Left ventricle myocardium inferior (tissue), 1 donor: ENCODE measurements around the gene RIPK4. TPM values are rescaled to one million over a fixed set of nuclear protein-coding genes. Genes with fewer than 3 reads are reported as not detected.

Source experiments
- DNase-seq: peaks from one replicate; pipeline ENCODE4 v3.0.0-alpha.2; 2020
- H3K27ac ChIP-seq: fragments of 200-600 bp; replicated peaks from 2 replicates; pipeline ENCODE4 v1.8.0; 2021
- H3K27me3 ChIP-seq: fragments of 200-600 bp; 2 replicates; pipeline ENCODE4 v1.8.0; 2021; ENCODE audit warnings: low read depth
- H3K36me3 ChIP-seq: fragments of 200-600 bp; 2 replicates; pipeline ENCODE4 v1.8.0; 2021
- H3K4me1 ChIP-seq: fragments of 200-600 bp; 2 replicates; pipeline ENCODE4 v1.8.0; 2021
- H3K4me3 ChIP-seq: fragments of 200-600 bp; 2 replicates; pipeline ENCODE4 v1.8.0; 2021; ENCODE audit warnings: mild to moderate bottlenecking, moderate library complexity
- H3K9me3 ChIP-seq: fragments of 200-600 bp; replicated peaks from 2 replicates; pipeline ENCODE4 v1.8.0; 2021
- intact Hi-C: fragments of 100-400 bp; cut with micrococcal nuclease; formaldehyde crosslinking; loops from one replicate; pipeline ENCODE4 v1.11.0; 2022
- total RNA-seq: library from RNA; stranded (reverse); fragmentation: NEBNext Ultra II Directional; extraction: Animal tissue kit (Norgen Biotek cat#: 25700); gene quantifications from one replicate; pipeline ENCODE4 v1.2.1, GENCODE V29; 2021
- TF ChIP-seq, protein P1 (sequence below): fragments of 200-600 bp; IDR thresholded peaks from 2 replicates; pipeline ENCODE4 v1.8.0; 2021; ENCODE audit warnings: antibody characterized with exemption, mild to moderate bottlenecking, borderline replicate concordance
- donor health status: DM: no; HTN: yes; CAD: no; lungs with severe emphysema.

The RIPK4 gene
- total RNA-seq, 1 donor from 2014 or later = 0.11 TPM

DNA sequence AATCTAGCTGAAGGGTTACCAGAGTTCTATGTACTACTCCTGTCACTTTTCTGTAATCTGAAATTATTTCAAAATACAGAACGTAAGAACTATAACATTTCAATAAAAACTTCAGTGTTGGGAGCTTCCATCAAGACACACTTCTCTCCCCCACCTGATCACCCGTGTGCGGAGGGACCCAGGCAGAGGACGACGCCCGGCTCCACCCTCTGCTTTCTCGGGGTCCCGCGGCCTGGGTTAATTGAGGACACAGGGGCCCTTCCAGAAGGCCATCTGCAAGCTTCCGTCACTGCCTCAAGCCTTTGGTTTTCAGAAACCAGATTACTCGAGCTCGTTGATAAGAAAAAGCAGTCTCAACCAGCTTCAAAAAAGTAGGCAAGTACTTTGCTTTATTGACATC, 27.8 kb downstream of the RIPK4 start:
- DNase-seq = no peak
- Histone ChIP-seq H3K27me3 (peaks cover 60% of the 10 kb centered on the region), H3K27ac (no peak overlapping the region), H3K4me1 (no peaks in the 10 kb centered on the region), H3K9me3 (peaks cover 20% of the 10 kb centered on the region), H3K36me3 (no peaks in the 10 kb centered on the region), H3K4me3 (no peak overlapping the region)
- TF ChIP-seq, protein P1, sequence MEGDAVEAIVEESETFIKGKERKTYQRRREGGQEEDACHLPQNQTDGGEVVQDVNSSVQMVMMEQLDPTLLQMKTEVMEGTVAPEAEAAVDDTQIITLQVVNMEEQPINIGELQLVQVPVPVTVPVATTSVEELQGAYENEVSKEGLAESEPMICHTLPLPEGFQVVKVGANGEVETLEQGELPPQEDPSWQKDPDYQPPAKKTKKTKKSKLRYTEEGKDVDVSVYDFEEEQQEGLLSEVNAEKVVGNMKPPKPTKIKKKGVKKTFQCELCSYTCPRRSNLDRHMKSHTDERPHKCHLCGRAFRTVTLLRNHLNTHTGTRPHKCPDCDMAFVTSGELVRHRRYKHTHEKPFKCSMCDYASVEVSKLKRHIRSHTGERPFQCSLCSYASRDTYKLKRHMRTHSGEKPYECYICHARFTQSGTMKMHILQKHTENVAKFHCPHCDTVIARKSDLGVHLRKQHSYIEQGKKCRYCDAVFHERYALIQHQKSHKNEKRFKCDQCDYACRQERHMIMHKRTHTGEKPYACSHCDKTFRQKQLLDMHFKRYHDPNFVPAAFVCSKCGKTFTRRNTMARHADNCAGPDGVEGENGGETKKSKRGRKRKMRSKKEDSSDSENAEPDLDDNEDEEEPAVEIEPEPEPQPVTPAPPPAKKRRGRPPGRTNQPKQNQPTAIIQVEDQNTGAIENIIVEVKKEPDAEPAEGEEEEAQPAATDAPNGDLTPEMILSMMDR = no peak
- intact Hi-C loops = no loop called here

DNA sequence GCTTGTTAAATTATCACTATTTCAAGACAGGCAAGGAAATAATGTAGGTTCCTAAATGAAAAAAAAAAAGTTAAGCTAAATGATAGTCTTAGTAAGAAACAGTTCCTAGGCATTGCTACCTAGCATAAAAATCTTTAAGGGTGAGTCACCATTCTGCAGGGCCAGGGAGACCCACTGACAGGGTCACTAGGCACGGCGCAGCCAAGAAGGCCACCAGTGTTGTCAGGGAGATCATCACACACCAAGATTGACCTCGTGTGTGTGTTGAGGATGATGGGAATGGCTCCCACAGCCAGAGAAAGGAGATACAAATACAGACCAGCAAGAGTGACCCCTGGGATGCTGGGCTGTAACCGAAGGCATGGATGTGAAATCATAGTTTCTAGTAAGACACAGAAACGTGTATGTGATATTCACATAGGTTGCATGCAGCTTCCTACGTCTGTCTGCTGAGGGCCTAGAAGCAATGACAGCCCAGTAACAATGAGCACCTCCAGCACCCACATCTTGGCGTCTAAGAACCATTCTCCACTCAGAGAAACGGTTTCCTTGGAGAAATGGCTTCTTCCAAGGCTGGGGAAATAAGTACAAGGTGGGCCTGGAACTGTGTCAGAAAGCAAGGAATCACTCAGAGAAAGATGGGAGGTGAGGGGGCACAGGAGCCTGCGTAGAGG, 29.1 kb downstream of the RIPK4 start:
- no peak for DNase-seq
- TF ChIP-seq, protein P1 = no peak
- Histone ChIP-seq H3K4me3 (no peak overlapping the region), H3K9me3 (peaks cover 27% of the 10 kb centered on the region), H3K27me3 (peaks cover 58% of the 10 kb centered on the region), H3K27ac (no peak overlapping the region), H3K4me1 (no peaks in the 10 kb centered on the region), H3K36me3 (no peaks in the 10 kb centered on the region)
- intact Hi-C loops = no loop called here

DNA sequence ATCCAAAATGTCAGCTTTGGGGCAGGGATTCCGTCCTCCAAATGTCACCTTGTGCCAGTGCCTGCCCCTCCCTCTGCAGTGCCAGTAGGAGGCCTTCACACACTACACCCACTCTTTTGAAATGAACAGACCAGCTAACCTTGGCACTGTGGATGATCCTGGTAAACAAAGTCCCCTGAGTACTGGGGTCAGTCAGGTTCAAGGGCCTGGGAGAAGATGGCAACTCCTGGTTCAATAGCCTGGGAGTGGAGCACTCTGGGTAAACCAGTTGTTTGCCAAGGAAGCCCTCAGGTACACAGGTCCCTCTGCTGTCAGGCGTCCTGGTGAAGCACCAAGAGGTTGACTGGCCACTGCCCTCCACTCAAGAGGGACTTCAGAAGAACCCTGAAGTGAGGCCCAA, 30.4 kb downstream of the RIPK4 start:
- no peak for DNase-seq
- TF ChIP-seq, protein P1 = no peak
- Histone ChIP-seq H3K27ac (no peak overlapping the region), H3K4me1 (no peaks in the 10 kb centered on the region), H3K4me3 (no peak overlapping the region), H3K9me3 (peaks cover 41% of the 10 kb centered on the region), H3K27me3 (peaks cover 46% of the 10 kb centered on the region), H3K36me3 (no peaks in the 10 kb centered on the region)
- intact Hi-C loops = no loop called here

DNA sequence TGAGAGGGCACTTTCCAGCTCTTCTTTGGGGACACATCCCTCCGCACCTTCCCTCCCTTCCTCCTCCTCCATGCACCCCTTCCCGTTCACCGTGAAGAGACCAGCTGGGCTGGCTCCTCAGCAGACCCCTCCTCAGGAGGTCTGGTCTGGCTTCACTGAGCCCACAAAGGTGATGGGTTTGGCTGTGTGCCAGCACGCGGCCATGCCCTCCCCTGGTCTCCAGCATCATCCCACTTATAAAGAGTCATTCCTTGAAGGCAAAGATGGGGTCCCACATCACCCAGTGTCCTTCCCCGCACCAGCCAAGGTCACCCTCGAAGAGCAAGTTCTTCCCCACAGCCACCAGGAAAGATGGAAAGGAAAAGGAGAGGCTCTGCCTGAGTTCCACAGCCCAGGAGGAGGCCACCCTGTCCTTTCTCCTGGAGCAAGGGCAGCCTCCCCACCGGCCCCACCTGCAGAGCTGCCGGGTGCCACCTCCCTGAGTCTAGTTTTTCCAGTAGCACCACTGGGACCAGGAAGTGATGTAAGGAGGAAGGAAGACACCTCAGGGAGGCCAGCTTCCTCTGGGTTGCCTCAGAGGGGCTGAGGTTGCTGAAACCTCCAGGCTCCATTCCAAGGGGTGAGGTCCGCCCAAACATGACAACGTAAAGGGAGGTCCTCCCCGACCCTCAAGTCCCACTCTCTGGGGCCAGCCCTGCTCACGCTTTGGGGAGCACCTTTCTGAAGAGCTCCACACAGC, 32.7 kb downstream of the RIPK4 start:
- TF ChIP-seq, protein P1 = no peak
- Histone ChIP-seq H3K4me3 (no peak overlapping the region), H3K27ac (no peak overlapping the region), H3K4me1 (no peaks in the 10 kb centered on the region), H3K36me3 (no peaks in the 10 kb centered on the region), H3K9me3 (peaks cover 43% of the 10 kb centered on the region), H3K27me3 (peaks cover 56% of the 10 kb centered on the region)
- intact Hi-C loops = no loop called here
- no peak for DNase-seq

DNA sequence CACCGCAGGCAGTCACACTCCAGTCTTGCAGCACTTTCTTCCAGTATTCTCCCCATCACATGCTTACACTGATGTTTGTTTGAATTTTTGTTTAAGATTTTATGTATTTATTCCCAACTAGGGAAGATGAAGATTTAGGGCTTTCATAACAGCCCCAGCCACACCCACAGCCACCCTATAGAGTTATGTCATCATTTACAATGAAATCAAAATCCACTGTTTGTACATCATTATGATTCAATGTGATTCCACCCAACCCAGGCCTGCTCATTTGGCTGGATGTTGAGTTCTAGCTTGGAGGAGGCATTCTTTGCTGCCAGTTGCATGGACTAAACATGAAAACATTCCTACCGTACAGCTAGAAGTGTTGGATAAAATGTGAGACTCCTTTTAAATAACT, 35.8 kb downstream of the RIPK4 start:
- TF ChIP-seq, protein P1 = no peak
- intact Hi-C loops = no loop called here
- H3K27me3 ChIP-seq = peaks cover 76% of the 10 kb centered on the region

More for the DNA sequence above, 35.8 kb downstream of the RIPK4 start:
- DNase-seq = no peak
- Histone ChIP-seq H3K4me3 (no peak overlapping the region), H3K36me3 (no peaks in the 10 kb centered on the region), H3K27ac (no peak overlapping the region), H3K4me1 (peaks cover 8% of the 10 kb centered on the region), H3K9me3 (peaks cover 23% of the 10 kb centered on the region)
